GM12873 (cell line): ENCODE measurements around the gene NFASC.

Experiments
- TF ChIP-seq, protein P1 (sequence below): IDR thresholded peaks from 2 replicates; pipeline ENCODE4 v1.5.1; 2012; ENCODE audit warnings: low read depth, mild to moderate bottlenecking, moderate library complexity, low read length, control low read depth; ENCODE audit not compliant: insufficient read depth; ENCODE audit errors: missing control alignments

Gene NFASC

DNA sequence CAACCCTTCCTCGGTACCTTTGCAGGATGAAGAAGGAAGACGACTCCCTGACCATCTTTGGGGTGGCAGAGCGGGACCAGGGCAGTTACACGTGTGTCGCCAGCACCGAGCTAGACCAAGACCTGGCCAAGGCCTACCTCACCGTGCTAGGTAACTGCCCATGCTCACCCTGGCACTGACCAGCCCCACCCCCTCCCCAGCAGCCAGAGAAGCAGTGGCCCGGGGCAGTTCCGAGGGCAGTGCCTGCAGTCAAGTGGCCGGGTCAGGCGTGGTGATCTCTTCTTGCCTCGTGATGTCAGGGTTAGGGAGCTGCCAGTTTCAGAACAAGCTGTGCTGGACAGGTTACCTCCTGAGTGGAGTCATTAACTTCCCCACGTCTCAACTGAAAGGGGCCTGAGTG is 106.0 kb downstream of the NFASC start:
- TF ChIP-seq, protein P1, sequence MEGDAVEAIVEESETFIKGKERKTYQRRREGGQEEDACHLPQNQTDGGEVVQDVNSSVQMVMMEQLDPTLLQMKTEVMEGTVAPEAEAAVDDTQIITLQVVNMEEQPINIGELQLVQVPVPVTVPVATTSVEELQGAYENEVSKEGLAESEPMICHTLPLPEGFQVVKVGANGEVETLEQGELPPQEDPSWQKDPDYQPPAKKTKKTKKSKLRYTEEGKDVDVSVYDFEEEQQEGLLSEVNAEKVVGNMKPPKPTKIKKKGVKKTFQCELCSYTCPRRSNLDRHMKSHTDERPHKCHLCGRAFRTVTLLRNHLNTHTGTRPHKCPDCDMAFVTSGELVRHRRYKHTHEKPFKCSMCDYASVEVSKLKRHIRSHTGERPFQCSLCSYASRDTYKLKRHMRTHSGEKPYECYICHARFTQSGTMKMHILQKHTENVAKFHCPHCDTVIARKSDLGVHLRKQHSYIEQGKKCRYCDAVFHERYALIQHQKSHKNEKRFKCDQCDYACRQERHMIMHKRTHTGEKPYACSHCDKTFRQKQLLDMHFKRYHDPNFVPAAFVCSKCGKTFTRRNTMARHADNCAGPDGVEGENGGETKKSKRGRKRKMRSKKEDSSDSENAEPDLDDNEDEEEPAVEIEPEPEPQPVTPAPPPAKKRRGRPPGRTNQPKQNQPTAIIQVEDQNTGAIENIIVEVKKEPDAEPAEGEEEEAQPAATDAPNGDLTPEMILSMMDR = no peak

DNA sequence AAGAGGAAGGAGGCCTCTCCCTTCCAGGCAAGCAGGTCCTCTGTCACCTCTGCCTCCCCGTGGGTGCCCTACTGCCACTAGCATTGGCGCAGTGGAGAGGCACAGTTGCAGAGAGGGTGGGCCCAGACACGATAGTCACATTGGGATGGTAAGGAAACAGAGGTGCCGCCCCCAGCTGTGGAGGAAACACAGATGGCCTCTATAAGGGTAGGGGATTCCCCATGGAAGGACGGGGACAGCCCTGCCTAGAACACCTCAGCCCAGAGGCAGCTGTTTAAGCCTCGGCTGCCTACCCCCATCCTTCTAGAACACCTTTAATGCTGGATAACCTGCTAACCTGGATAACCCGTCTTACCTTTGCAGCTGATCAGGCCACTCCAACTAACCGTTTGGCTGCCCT is 106.7 kb downstream of the NFASC start:
- TF ChIP-seq, protein P1 = no peak

DNA sequence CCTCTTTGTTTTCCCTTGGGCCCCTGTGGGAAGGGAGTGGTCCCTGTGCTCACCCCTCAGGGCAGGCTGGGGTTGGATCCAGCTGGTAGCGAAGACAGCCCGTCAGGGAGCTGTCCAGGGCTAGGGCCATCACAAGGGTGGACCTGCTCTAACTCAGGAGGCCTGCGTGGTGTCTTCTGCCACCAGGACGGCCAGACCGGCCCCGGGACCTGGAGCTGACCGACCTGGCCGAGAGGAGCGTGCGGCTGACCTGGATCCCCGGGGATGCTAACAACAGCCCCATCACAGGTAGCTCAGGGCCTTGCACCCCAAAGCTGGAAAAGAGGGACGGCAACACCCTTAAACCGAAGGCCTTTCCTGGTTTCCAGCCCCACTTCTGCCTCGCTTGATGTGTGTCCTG is 108.1 kb downstream of the NFASC start:
- TF ChIP-seq, protein P1 = no peak

DNA sequence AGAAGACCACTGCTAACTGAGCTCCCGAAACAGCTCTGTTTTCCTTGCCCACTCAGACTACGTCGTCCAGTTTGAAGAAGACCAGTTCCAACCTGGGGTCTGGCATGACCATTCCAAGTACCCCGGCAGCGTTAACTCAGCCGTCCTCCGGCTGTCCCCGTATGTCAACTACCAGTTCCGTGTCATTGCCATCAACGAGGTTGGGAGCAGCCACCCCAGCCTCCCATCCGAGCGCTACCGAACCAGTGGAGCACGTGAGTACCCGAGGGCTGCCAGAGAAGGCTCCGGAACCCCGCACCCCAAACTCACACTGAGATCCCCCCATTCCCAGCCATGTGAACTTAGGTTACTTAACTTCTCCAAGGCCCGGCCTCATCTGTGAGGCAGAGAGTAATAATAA is 108.6 kb downstream of the NFASC start:
- TF ChIP-seq, protein P1 = no peak

DNA sequence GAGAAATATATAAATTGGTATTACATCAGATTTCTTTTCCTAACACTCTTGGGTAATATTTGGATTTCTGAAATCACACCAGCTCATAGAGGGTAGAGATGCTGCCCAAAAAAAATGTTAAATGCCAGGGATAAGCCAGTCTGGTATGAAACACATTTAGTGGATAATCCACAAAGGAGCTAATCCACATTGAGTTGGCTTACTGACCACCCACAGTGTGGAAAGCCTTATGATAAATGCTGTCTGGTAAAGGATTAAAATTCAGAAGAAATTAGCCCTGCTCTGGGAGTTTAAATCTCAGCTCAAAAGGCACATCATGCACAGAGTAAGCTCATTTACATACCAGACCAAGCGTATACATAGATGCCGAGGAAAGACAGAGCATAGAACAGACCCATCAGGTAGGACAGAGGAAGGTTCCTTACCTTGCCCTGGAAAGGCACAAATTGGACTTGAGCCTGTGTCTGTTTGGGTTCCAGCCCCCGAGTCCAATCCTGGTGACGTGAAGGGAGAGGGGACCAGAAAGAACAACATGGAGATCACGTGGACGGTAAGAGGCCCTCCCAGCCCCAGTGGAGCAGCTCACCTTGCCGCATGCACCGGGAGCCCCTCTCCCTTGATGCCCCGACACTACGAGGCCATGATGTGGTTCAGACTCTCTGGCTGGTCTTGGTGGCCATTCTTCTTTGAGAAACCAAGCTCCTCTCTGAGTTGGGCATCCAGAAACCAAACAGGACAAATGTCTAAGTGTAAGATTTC is 109.4 kb downstream of the NFASC start:
- TF ChIP-seq, protein P1 = no peak

DNA sequence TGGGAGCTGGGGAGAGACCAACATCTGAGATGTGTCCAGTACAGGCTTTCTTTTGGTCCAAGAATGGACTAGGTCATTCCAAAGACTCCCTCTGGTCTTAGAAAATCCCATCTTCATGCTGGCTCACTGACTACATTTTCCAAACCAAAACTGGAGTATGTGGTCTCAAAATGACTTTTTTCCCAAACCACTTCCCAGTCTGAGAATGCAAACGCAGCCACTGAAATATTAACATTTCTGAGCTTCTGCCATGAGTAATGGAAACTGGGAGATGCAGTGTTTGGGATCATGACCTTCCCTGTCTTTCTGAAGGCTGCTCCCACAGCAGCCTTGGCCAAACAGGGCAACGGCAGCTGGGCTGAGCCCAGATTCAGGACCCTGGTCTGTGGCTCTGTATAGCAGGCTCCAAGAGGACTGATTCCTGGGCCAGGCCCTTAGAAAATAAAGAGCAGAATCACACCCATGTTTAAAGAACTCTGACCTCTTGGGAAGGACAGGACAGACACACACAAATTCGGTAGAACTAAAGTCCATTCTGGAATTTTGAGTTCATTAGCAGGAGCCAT is 110.3 kb downstream of the NFASC start:
- TF ChIP-seq, protein P1 = no peak

DNA sequence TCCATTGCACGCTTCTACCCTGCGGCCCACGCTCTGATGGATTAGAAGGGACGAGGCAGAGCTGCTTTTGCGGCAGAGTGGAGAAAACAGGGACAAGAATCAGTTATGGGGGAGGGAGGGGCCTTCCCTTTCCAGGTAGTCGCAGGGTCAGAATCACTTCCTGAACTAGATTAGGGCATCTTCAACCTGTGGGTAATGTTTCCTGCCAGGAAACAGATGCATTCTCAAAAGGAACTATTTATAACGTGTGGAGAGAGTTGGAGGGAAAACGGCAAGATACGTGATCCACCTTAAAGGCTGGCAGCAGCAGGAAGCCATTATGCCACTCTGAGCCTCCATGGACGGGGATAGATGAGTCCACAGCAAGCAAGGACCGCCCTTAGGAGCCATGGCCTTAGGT is 112.5 kb downstream of the NFASC start:
- TF ChIP-seq, protein P1 = no peak
